Measurements from ENCODE around the gene PRRX2.

DNA sequence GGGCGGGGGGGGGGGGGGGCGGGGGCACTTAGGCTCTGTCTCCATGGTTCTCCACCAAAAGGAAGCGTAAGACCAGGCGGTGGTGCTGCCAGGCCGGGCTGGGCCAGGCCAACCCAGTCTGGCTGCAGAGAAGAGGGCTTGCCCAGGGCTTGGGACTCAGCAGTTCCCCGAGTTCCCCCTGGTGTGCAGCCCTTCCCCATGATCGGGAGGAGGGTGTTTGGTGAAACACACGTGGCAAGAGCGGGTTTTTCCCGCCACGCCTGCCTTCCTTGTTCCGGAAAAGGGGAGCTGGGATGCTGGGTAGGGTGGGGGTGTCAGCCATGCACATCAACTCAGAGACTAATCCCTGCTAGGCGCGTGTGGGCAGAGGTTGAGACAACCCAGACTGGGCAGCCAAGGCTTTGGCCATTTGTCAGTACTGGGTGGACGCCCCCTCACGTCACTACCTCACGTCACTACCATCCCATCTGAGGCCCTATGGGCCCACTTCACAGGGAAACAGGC is 32.9 kb downstream of the PRRX2 start:
- TF ChIP-seq, protein P1, sequence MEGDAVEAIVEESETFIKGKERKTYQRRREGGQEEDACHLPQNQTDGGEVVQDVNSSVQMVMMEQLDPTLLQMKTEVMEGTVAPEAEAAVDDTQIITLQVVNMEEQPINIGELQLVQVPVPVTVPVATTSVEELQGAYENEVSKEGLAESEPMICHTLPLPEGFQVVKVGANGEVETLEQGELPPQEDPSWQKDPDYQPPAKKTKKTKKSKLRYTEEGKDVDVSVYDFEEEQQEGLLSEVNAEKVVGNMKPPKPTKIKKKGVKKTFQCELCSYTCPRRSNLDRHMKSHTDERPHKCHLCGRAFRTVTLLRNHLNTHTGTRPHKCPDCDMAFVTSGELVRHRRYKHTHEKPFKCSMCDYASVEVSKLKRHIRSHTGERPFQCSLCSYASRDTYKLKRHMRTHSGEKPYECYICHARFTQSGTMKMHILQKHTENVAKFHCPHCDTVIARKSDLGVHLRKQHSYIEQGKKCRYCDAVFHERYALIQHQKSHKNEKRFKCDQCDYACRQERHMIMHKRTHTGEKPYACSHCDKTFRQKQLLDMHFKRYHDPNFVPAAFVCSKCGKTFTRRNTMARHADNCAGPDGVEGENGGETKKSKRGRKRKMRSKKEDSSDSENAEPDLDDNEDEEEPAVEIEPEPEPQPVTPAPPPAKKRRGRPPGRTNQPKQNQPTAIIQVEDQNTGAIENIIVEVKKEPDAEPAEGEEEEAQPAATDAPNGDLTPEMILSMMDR (conservative IDR thresholded peaks at IDR 0.05; ENCODE audit: low read depth, low read length), result no peak
- no peak for TF ChIP-seq EZH2 (IDR thresholded peaks at IDR 0.05; ENCODE audit: borderline replicate concordance, low read depth, low read length, poor library complexity, severe bottlenecking)
